ENCODE data around the gene PSPN.
A peak's percentile ranks its signal among the peaks of the same experiment; 100 is the strongest.
"Not testable (repeated sequence)": the region's sequence is repeated elsewhere in the genome, so short reads cannot be mapped to it uniquely, and the experiment has no call there.

Gene PSPN

GRCh38 chr19:6402837-6403608 lies 27.3 kb upstream of the PSPN start:
- no peak for DNase-seq (ENCODE audit: low read depth)

GRCh38 chr19:6402058-6402457 lies 26.3 kb upstream of the PSPN start:
- no peak for DNase-seq (ENCODE audit: low read depth)

- not testable (repeated sequence) for DNase-seq (ENCODE audit: low read depth)
Observed at GRCh38 chr19:6400062-6400944, 24.6 kb upstream of the PSPN start.

GRCh38 chr19:6396305-6396704 lies 20.6 kb upstream of the PSPN start:
- no peak for DNase-seq (ENCODE audit: low read depth)

GRCh38 chr19:6394831-6395230 lies 19.1 kb upstream of the PSPN start:
- DNase-seq (ENCODE audit: low read depth): no peak

GRCh38 chr19:6393983-6394412 lies 18.3 kb upstream of the PSPN start:
- DNase-seq (ENCODE audit: low read depth): peak; percentile 41

GRCh38 chr19:6393074-6393982 lies 17.6 kb upstream of the PSPN start, which contains the start of gene GTF2F1:
Gene GTF2F1, minus strand, starts transcription at chr19:6393164. Its CDS starts 169 bp downstream, at chr19:6392995.
- peak; percentile 78 for DNase-seq (ENCODE audit: low read depth)

GRCh38 chr19:6392221-6393073 lies 16.7 kb upstream of the PSPN start:
- no peak for DNase-seq (ENCODE audit: low read depth)

GRCh38 chr19:6387372-6387771 lies 11.6 kb upstream of the PSPN start:
- no peak for DNase-seq (ENCODE audit: low read depth)

GRCh38 chr19:6384381-6384780 lies 8.6 kb upstream of the PSPN start:
- no peak for DNase-seq (ENCODE audit: low read depth)

GRCh38 chr19:6383188-6383587 lies 7.5 kb upstream of the PSPN start:
- DNase-seq (ENCODE audit: low read depth): no peak

- no peak for DNase-seq (ENCODE audit: low read depth)
Observed at GRCh38 chr19:6381030-6381750, 5.5 kb upstream of the PSPN start.

GRCh38 chr19:6379744-6380143 lies 4.0 kb upstream of the PSPN start:
- DNase-seq (ENCODE audit: low read depth): no peak

- DNase-seq (ENCODE audit: low read depth): no peak
Observed at GRCh38 chr19:6378486-6378885, 2.8 kb upstream of the PSPN start.

GRCh38 chr19:6378041-6378440 lies 2.3 kb upstream of the PSPN start:
- DNase-seq (ENCODE audit: low read depth): no peak

- no peak for DNase-seq (ENCODE audit: low read depth)
Observed at GRCh38 chr19:6376512-6377190, 918 bp upstream of the PSPN start.

GRCh38 chr19:6374711-6375410 lies 872 bp downstream of the PSPN start:
- no peak for DNase-seq (ENCODE audit: low read depth)

GRCh38 chr19:6374161-6374709 lies 1.5 kb downstream of the PSPN start:
- DNase-seq (ENCODE audit: low read depth): no peak

GRCh38 chr19:6373813-6374108 lies 2.0 kb downstream of the PSPN start:
- no peak for DNase-seq (ENCODE audit: low read depth)

Measured in stimulated activated CD8-positive, alpha-beta memory T cell treated with anti-CD3 and anti-CD28 coated beads, Interleukin-15, amount 100 ng/mL, for 24 hours (primary cell).